Measurements from ENCODE around the gene DISP3.

- TF ChIP-seq ZNF395 (CRISPR knock-in tag; IDR thresholded peaks at IDR 0.05) (no peak), CC2D1A (IDR thresholded peaks at IDR 0.05) (no peak), ZBTB43 (CRISPR knock-in tag; IDR thresholded peaks at IDR 0.05) (no peak), RBM22 (IDR thresholded peaks at IDR 0.05; ENCODE audit: low read depth, low read length, poor library complexity, severe bottlenecking) (no peak), ATF4 (CRISPR knock-in tag; IDR thresholded peaks at IDR 0.05) (no peak)
These were observed 28.4 kb downstream of the DISP3 start for GRCh38 chr1:11507309-11507708.
